Breast epithelium (tissue), 4 donors: Measurements from ENCODE around the gene FAM184B. TPM values are rescaled to one million over a fixed set of nuclear protein-coding genes. Genes with fewer than 3 reads are reported as not detected.

ENCODE experiments used
- DNase-seq, 2 donors: peaks; one replicate each; pipeline ENCODE4 v3.0.0-alpha.2; 2019; ENCODE audit warnings: low spot score in 2 of 2
- H3K27ac ChIP-seq, 2 donors: fragments of 200-600 bp; sonication (generic) in 1 of 2; one replicate each; pipeline ENCODE4 v1.5.1; 2016 to 2019; ENCODE audit warnings: mild to moderate bottlenecking in 1 of 2
- H3K27me3 ChIP-seq, 2 donors: fragments of 200-600 bp; sonication (generic) in 1 of 2; one replicate each; pipeline versions ENCODE4 v1.5.1 to v1.6.0; 2017 to 2019; ENCODE audit warnings: control low read depth in 1 of 2, mild to moderate bottlenecking in 1 of 2
- H3K36me3 ChIP-seq: fragments of 200-600 bp; one replicate; pipeline ENCODE4 v1.5.1; 2019
- H3K4me1 ChIP-seq, 2 donors: fragments of 200-600 bp; sonication (generic); one replicate each; pipeline ENCODE4 v1.5.1; 2016 to 2019; ENCODE audit warnings: control low read depth in 1 of 2
- H3K4me3 ChIP-seq, 3 donors: fragments of 200-600 bp; sonication (generic); 1 replicate in 2 of 3; 2 replicates in 1 of 3; pipeline ENCODE4 v1.5.1; 2016 to 2019; ENCODE audit warnings: mild to moderate bottlenecking in 3 of 3, moderate library complexity in 2 of 3
- H3K9me3 ChIP-seq, 2 donors: fragments of 200-600 bp; sonication (generic) in 1 of 2; one replicate each; pipeline ENCODE4 v1.5.1; 2016 to 2019; ENCODE audit warnings: control low read depth in 1 of 2
- POLR2A ChIP-seq: fragments of 450-650 bp; IDR thresholded peaks from one replicate; pipeline ENCODE4 v1.6.1; 2016; ENCODE audit warnings: antibody characterized with exemption, mild to moderate bottlenecking, moderate library complexity
- POLR2AphosphoS5 ChIP-seq, 3 donors: sonication (generic); formaldehyde crosslinking; IDR thresholded peaks; one replicate each; pipeline ENCODE4 v1.6.1; 2017; ENCODE audit warnings: antibody characterized with exemption in 3 of 3
- intact Hi-C: fragments of 100-400 bp; cut with DNase I; formaldehyde crosslinking; loops from one replicate; pipeline ENCODE4 v1.15.1; 2023; ENCODE audit warnings: low total_unique reads
- total RNA-seq, 3 donors: library from RNA; depleted of rRNA; stranded (reverse); fragments of >200 nt; gene quantifications; one replicate each; pipeline ENCODE4 v1.1.0, GENCODE V29; 2016
- TF ChIP-seq, protein P1 (sequence below), 3 donors: fragments of 450-650 bp; IDR thresholded peaks; one replicate each; pipeline ENCODE4 v1.5.1; 2016 to 2017; ENCODE audit warnings: antibody characterized with exemption in 3 of 3, mild to moderate bottlenecking in 3 of 3, moderate library complexity in 3 of 3

The FAM184B gene
- total RNA-seq, 3 donors from 2014 or later = 0.33 to 0.59 TPM; not detected in 1

GRCh38 chr4:17740702-17741101 is 40.7 kb downstream of the FAM184B start:
- H3K4me1 ChIP-seq = no peaks in the 10 kb centered on the region
- TF ChIP-seq, protein P1, sequence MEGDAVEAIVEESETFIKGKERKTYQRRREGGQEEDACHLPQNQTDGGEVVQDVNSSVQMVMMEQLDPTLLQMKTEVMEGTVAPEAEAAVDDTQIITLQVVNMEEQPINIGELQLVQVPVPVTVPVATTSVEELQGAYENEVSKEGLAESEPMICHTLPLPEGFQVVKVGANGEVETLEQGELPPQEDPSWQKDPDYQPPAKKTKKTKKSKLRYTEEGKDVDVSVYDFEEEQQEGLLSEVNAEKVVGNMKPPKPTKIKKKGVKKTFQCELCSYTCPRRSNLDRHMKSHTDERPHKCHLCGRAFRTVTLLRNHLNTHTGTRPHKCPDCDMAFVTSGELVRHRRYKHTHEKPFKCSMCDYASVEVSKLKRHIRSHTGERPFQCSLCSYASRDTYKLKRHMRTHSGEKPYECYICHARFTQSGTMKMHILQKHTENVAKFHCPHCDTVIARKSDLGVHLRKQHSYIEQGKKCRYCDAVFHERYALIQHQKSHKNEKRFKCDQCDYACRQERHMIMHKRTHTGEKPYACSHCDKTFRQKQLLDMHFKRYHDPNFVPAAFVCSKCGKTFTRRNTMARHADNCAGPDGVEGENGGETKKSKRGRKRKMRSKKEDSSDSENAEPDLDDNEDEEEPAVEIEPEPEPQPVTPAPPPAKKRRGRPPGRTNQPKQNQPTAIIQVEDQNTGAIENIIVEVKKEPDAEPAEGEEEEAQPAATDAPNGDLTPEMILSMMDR (IDR thresholded peaks at IDR 0.05) = no peak
- TF ChIP-seq POLR2A (no peak), POLR2AphosphoS5 (IDR thresholded peaks at IDR 0.05) (no peak)
- no peak for DNase-seq
- no peak overlapping the region for H3K4me3 ChIP-seq
- no peaks in the 10 kb centered on the region for H3K36me3 ChIP-seq
- H3K9me3 ChIP-seq = no peaks in the 10 kb centered on the region
- no peak overlapping the region for H3K27ac ChIP-seq
- H3K27me3 ChIP-seq = no peaks in the 10 kb centered on the region
- intact Hi-C loops = no loop called here

DNA sequence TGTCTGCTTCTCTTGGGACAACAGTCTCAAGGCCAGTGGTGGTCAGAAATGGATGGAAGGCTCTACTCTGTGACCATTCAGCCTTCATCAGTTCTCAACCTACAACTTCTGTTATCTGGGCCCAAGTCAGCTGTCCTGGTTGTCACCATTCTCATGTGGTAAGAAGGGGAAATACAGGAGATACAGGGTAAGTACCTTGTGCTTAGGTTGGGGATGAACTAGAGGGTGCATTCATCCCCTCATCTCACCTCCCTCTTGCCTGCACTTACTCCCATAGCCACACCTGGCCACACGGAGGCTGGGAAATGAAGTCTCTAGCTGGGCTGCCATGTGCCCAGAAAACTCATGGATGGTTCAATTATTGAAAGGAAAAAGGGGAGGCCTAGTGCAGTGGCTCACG is 44.9 kb downstream of the FAM184B start:
- intact Hi-C loops = no loop called here
- no peaks in the 10 kb centered on the region for H3K27me3 ChIP-seq
- no peak for DNase-seq
- H3K4me3 ChIP-seq = no peak overlapping the region
- no peak overlapping the region for H3K27ac ChIP-seq
- no peaks in the 10 kb centered on the region for H3K36me3 ChIP-seq
- TF ChIP-seq POLR2A (no peak), POLR2AphosphoS5 (IDR thresholded peaks at IDR 0.05) (no peak)
- TF ChIP-seq, protein P1 (IDR thresholded peaks at IDR 0.05) = no peak
- no peaks in the 10 kb centered on the region for H3K4me1 ChIP-seq
- H3K9me3 ChIP-seq = peaks cover 0 to 4% of the 10 kb centered on the region in 2 donors

DNA sequence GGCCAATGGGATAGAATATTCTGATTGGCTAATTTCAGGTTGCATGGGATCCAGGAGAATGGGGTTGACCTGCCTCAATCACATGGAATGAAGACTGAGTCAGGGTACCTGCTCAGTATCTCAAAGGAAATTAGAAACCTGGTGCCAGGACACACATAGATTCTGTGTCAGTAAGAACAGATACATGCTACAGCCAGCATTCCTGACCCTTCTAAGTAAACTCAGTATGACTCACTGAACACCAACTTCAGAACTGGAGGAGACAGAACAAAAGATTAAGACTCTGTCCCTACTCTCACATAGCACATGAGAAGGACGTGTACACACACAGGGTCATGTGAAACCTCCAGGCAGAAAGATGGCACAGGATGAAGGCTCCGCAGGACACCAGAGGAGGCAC is 54.5 kb downstream of the FAM184B start:
- Histone ChIP-seq H3K27ac (no peak overlapping the region), H3K9me3 (no peaks in the 10 kb centered on the region), H3K4me1 (no peaks in the 10 kb centered on the region), H3K4me3 (no peak overlapping the region), H3K36me3 (no peaks in the 10 kb centered on the region), H3K27me3 (no peaks in the 10 kb centered on the region)
- intact Hi-C loops = no loop called here
- DNase-seq = no peak
- no peak for TF ChIP-seq POLR2AphosphoS5 (IDR thresholded peaks at IDR 0.05)
- TF ChIP-seq, protein P1 (IDR thresholded peaks at IDR 0.05) = no peak
- TF ChIP-seq POLR2A = no peak

DNA sequence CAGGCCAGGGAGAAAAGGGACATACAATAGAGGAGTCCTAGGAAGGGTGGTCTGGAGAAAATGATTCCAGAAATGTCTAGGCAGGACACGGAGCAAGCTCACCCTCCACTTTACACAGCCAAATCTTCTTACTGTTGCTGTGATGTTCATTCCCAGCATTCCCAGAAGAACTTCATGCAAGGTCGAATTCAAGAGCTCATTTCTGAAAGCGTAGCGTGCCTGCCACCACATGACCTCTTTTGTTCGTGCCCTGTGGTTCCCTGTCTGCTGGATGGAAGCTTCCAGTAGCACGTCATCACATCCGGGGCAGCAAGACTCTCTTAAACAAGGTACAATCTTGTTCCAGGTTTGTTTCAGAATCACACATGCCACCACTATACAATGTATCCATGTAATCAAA is 57.8 kb downstream of the FAM184B start:
- H3K27me3 ChIP-seq = no peaks in the 10 kb centered on the region
- H3K36me3 ChIP-seq = no peaks in the 10 kb centered on the region
- TF ChIP-seq, protein P1 (IDR thresholded peaks at IDR 0.05) = no peak
- no peak for TF ChIP-seq POLR2A
- TF ChIP-seq POLR2AphosphoS5 (IDR thresholded peaks at IDR 0.05) = no peak
- DNase-seq = no peak
- H3K27ac ChIP-seq = no peak overlapping the region
- H3K9me3 ChIP-seq = no peaks in the 10 kb centered on the region
- H3K4me3 ChIP-seq = no peak overlapping the region
- H3K4me1 ChIP-seq = no peaks in the 10 kb centered on the region
- intact Hi-C loops = no loop called here

- no peaks in the 10 kb centered on the region for H3K4me1 ChIP-seq
- H3K36me3 ChIP-seq = no peaks in the 10 kb centered on the region
- peak overlapping the region; percentile 45 to 64 for H3K27ac ChIP-seq
- no peaks in the 10 kb centered on the region for H3K27me3 ChIP-seq
- intact Hi-C loops = no loop called here
- TF ChIP-seq POLR2A (no peak), POLR2AphosphoS5 (IDR thresholded peaks at IDR 0.05) (no peak)
- TF ChIP-seq, protein P1 (IDR thresholded peaks at IDR 0.05) = no peak
- H3K4me3 ChIP-seq = no peak overlapping the region
- H3K9me3 ChIP-seq = no peaks in the 10 kb centered on the region
- DNase-seq = peak in 1 of 2 donors; percentile 26
Measured at GRCh38 chr4:17722356-17722700, 59.1 kb downstream of the FAM184B start.
